Effector memory CD4-positive, alpha-beta T cell (primary cell): Measurements from ENCODE around the gene ACOX1.

Experiments
- DNase-seq, 3 donors: peaks; one replicate each; pipeline ENCODE4 v3.0.0-alpha.2; 2020
- H3K27ac ChIP-seq: 2 replicates; pipeline ENCODE4 v1.7.0; 2013; ENCODE audit warnings: mild to moderate bottlenecking, low read length, moderate library complexity; ENCODE audit not compliant: insufficient read depth, poor library complexity, severe bottlenecking
- H3K27me3 ChIP-seq: replicated peaks from 2 replicates; pipeline ENCODE4 v1.7.0; 2013; ENCODE audit warnings: mild to moderate bottlenecking, low read length; ENCODE audit not compliant: insufficient read depth, control insufficient read depth, poor library complexity, severe bottlenecking
- H3K36me3 ChIP-seq: 2 replicates; pipeline ENCODE4 v1.7.0; 2013; ENCODE audit warnings: mild to moderate bottlenecking, low read length, moderate library complexity; ENCODE audit not compliant: control insufficient read depth, insufficient read depth
- H3K4me1 ChIP-seq: 2 replicates; pipeline ENCODE4 v1.7.0; 2013; ENCODE audit warnings: low read length, mild to moderate bottlenecking; ENCODE audit not compliant: control insufficient read depth, insufficient read depth, poor library complexity, severe bottlenecking
- H3K4me3 ChIP-seq: 2 replicates; pipeline ENCODE4 v1.7.0; 2013; ENCODE audit warnings: low read length, low read depth, mild to moderate bottlenecking; ENCODE audit not compliant: insufficient read depth, poor library complexity, severe bottlenecking
- H3K9me3 ChIP-seq: 2 replicates; pipeline ENCODE4 v1.7.0; 2013; ENCODE audit warnings: mild to moderate bottlenecking, low read length, moderate library complexity; ENCODE audit not compliant: control insufficient read depth

Gene ACOX1

GRCh38 chr17:75959839-75960511, 19.0 kb downstream of the ACOX1 start:
- Histone ChIP-seq H3K4me3 (no peak overlapping the region), H3K36me3 (peaks cover 10% of the 10 kb centered on the region), H3K4me1 (no peaks in the 10 kb centered on the region), H3K27me3 (no peaks in the 10 kb centered on the region), H3K9me3 (no peaks in the 10 kb centered on the region), H3K27ac (no peak overlapping the region)
- DNase-seq, result no peak

GRCh38 chr17:75959051-75959838, 19.7 kb downstream of the ACOX1 start:
- no peak overlapping the region for H3K4me3 ChIP-seq
- H3K27me3 ChIP-seq, result no peaks in the 10 kb centered on the region
- no peaks in the 10 kb centered on the region for H3K9me3 ChIP-seq
- peaks cover 10% of the 10 kb centered on the region for H3K36me3 ChIP-seq
- DNase-seq, result no peak
- H3K27ac ChIP-seq, result no peak overlapping the region
- H3K4me1 ChIP-seq, result no peaks in the 10 kb centered on the region

GRCh38 chr17:75950855-75951554, 28.0 kb downstream of the ACOX1 start:
- H3K36me3 ChIP-seq, result peaks cover 67% of the 10 kb centered on the region
- H3K27me3 ChIP-seq, result no peaks in the 10 kb centered on the region
- H3K4me1 ChIP-seq, result no peaks in the 10 kb centered on the region
- no peak overlapping the region for H3K27ac ChIP-seq
- no peaks in the 10 kb centered on the region for H3K9me3 ChIP-seq
- no peak overlapping the region for H3K4me3 ChIP-seq
- DNase-seq, result no peak

GRCh38 chr17:75950421-75950820, 28.5 kb downstream of the ACOX1 start:
- H3K27me3 ChIP-seq, result no peaks in the 10 kb centered on the region
- DNase-seq, result no peak
- H3K27ac ChIP-seq, result no peak overlapping the region
- no peak overlapping the region for H3K4me3 ChIP-seq
- H3K9me3 ChIP-seq, result no peaks in the 10 kb centered on the region
- no peaks in the 10 kb centered on the region for H3K4me1 ChIP-seq
- H3K36me3 ChIP-seq, result peaks cover 62% of the 10 kb centered on the region

GRCh38 chr17:75945211-75945610, 33.8 kb downstream of the ACOX1 start:
- H3K9me3 ChIP-seq, result no peaks in the 10 kb centered on the region
- peaks cover 26% of the 10 kb centered on the region for H3K36me3 ChIP-seq
- no peak overlapping the region for H3K27ac ChIP-seq
- H3K4me3 ChIP-seq, result no peak overlapping the region
- no peak for DNase-seq
- no peaks in the 10 kb centered on the region for H3K4me1 ChIP-seq
- no peaks in the 10 kb centered on the region for H3K27me3 ChIP-seq

- no peaks in the 10 kb centered on the region for H3K27me3 ChIP-seq
- no peak overlapping the region for H3K27ac ChIP-seq
- no peaks in the 10 kb centered on the region for H3K9me3 ChIP-seq
- H3K4me3 ChIP-seq, result no peak overlapping the region
- H3K4me1 ChIP-seq, result no peaks in the 10 kb centered on the region
- peaks cover 14% of the 10 kb centered on the region for H3K36me3 ChIP-seq
- DNase-seq, result no peak
These were observed 35.5 kb downstream of the ACOX1 start for GRCh38 chr17:75943491-75943890.

- Histone ChIP-seq H3K4me1 (no peaks in the 10 kb centered on the region), H3K27me3 (no peaks in the 10 kb centered on the region), H3K36me3 (peaks cover 5% of the 10 kb centered on the region), H3K4me3 (no peak overlapping the region), H3K9me3 (no peaks in the 10 kb centered on the region), H3K27ac (no peak overlapping the region)
- DNase-seq, result no peak
These were observed 36.5 kb downstream of the ACOX1 start for GRCh38 chr17:75942473-75942872.

- no peaks in the 10 kb centered on the region for H3K4me1 ChIP-seq
- H3K9me3 ChIP-seq, result no peaks in the 10 kb centered on the region
- no peak for DNase-seq
- peak overlapping the region; percentile 88 for H3K27ac ChIP-seq
- no peaks in the 10 kb centered on the region for H3K27me3 ChIP-seq
- H3K36me3 ChIP-seq, result peaks cover 3% of the 10 kb centered on the region
- peak overlapping the region; percentile 98 for H3K4me3 ChIP-seq
These were observed 37.5 kb downstream of the ACOX1 start for GRCh38 chr17:75941442-75941819.

- no peaks in the 10 kb centered on the region for H3K4me1 ChIP-seq
- no peaks in the 10 kb centered on the region for H3K9me3 ChIP-seq
- no peaks in the 10 kb centered on the region for H3K36me3 ChIP-seq
- peak within 1 kb of the TSS; percentile 98 for H3K4me3 ChIP-seq
- peak within 1 kb of the TSS; percentile 88 for H3K27ac ChIP-seq
- H3K27me3 ChIP-seq, result no peaks in the 10 kb centered on the region
- DNase-seq, result peak; percentile 71 to 84 (median 80)
These were observed 38.1 kb downstream of the ACOX1 start, which contains the start of gene FBF1 for GRCh38 chr17:75940727-75941441. Gene FBF1 (minus strand): TSS chr17:75941042. CDS start chr17:75938149, 2,893 bp downstream.
